HL-60 (cell line): ENCODE measurements around the gene GRWD1.

Experiments
- DNase-seq, 2 experiments: peaks; one replicate each; pipeline ENCODE4 v3.0.0-alpha.2; 2010 to 2020; ENCODE audit warnings: low read depth in 1 of 2, low spot score in 1 of 2
- H3K27ac ChIP-seq: fragments of 250-450 bp; sonication (Bioruptor Pico); replicated peaks from 2 replicates; pipeline ENCODE4 v1.5.1; 2020; ENCODE audit warnings: mild to moderate bottlenecking, moderate library complexity
- H3K27me3 ChIP-seq: fragments of 250-450 bp; sonication (Bioruptor Pico); 2 replicates; pipeline ENCODE4 v1.5.1; 2021; ENCODE audit warnings: mild to moderate bottlenecking, moderate library complexity; ENCODE audit not compliant: insufficient read depth, poor library complexity, severe bottlenecking
- H3K4me3 ChIP-seq: replicated peaks from 2 replicates; pipeline ENCODE4 v1.5.1; 2011; ENCODE audit warnings: mild to moderate bottlenecking, control low read depth, low read length; ENCODE audit not compliant: insufficient read depth
- GABPA ChIP-seq: IDR thresholded peaks from 2 replicates; pipeline ENCODE4 v1.6.1; 2012; ENCODE audit warnings: low read depth
- POLR2AphosphoS5 ChIP-seq: IDR thresholded peaks from 2 replicates; pipeline ENCODE4 v1.6.1; 2012; ENCODE audit warnings: low read depth
- REST ChIP-seq: IDR thresholded peaks from 2 replicates; pipeline ENCODE4 v1.6.1; 2012; ENCODE audit warnings: low read depth; ENCODE audit not compliant: insufficient replicate concordance
- SPI1 ChIP-seq: IDR thresholded peaks from 2 replicates; pipeline ENCODE4 v1.6.1; 2012; ENCODE audit warnings: low read depth, mild to moderate bottlenecking, borderline replicate concordance
- TF ChIP-seq, protein P1 (sequence below): IDR thresholded peaks from one replicate; pipeline ENCODE4 v1.5.1; 2011; ENCODE audit warnings: low read length, control low read depth, inconsistent platforms; ENCODE audit not compliant: insufficient read depth

GRWD1 gene

GRCh38 chr19:48405010-48405659 lies 40.6 kb upstream of the GRWD1 start:
- no peak for TF ChIP-seq REST
- TF ChIP-seq, protein P1, sequence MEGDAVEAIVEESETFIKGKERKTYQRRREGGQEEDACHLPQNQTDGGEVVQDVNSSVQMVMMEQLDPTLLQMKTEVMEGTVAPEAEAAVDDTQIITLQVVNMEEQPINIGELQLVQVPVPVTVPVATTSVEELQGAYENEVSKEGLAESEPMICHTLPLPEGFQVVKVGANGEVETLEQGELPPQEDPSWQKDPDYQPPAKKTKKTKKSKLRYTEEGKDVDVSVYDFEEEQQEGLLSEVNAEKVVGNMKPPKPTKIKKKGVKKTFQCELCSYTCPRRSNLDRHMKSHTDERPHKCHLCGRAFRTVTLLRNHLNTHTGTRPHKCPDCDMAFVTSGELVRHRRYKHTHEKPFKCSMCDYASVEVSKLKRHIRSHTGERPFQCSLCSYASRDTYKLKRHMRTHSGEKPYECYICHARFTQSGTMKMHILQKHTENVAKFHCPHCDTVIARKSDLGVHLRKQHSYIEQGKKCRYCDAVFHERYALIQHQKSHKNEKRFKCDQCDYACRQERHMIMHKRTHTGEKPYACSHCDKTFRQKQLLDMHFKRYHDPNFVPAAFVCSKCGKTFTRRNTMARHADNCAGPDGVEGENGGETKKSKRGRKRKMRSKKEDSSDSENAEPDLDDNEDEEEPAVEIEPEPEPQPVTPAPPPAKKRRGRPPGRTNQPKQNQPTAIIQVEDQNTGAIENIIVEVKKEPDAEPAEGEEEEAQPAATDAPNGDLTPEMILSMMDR = no peak
- no peak for TF ChIP-seq POLR2AphosphoS5
- no peak for TF ChIP-seq GABPA
- no peak for TF ChIP-seq SPI1
- no peak for DNase-seq
- H3K27ac ChIP-seq = no peak overlapping the region
- H3K4me3 ChIP-seq = no peak overlapping the region
- H3K27me3 ChIP-seq = no peaks in the 10 kb centered on the region

- TF ChIP-seq, protein P1 = no peak
- no peak for TF ChIP-seq SPI1
- no peak for TF ChIP-seq POLR2AphosphoS5
- TF ChIP-seq REST = no peak
- no peak for TF ChIP-seq GABPA
- no peak overlapping the region for H3K4me3 ChIP-seq
- no peaks in the 10 kb centered on the region for H3K27me3 ChIP-seq
- no peak overlapping the region for H3K27ac ChIP-seq
- DNase-seq = no peak
Measured at GRCh38 chr19:48405850-48406249, 39.9 kb upstream of the GRWD1 start.

GRCh38 chr19:48413879-48414587 lies 31.8 kb upstream of the GRWD1 start:
- Histone ChIP-seq H3K27ac (no peak overlapping the region), H3K4me3 (no peak overlapping the region), H3K27me3 (peaks cover 13% of the 10 kb centered on the region)
- DNase-seq = no peak
- TF ChIP-seq POLR2AphosphoS5 = no peak
- no peak for TF ChIP-seq SPI1
- TF ChIP-seq GABPA = no peak
- no peak for TF ChIP-seq REST
- TF ChIP-seq, protein P1 = no peak
